Activated gamma-delta T cell treated with Interleukin-2 at 50 U/mL for 16 hours (primary cell): ENCODE measurements around the gene CTF1.
"Not testable (repeated sequence)": the region's sequence is repeated elsewhere in the genome, so short reads cannot be mapped to it uniquely, and the experiment has no call there.

Experiments
- DNase-seq: peaks from one replicate; pipeline ENCODE4 v3.0.0-alpha.2; 2020

Gene CTF1

DNA sequence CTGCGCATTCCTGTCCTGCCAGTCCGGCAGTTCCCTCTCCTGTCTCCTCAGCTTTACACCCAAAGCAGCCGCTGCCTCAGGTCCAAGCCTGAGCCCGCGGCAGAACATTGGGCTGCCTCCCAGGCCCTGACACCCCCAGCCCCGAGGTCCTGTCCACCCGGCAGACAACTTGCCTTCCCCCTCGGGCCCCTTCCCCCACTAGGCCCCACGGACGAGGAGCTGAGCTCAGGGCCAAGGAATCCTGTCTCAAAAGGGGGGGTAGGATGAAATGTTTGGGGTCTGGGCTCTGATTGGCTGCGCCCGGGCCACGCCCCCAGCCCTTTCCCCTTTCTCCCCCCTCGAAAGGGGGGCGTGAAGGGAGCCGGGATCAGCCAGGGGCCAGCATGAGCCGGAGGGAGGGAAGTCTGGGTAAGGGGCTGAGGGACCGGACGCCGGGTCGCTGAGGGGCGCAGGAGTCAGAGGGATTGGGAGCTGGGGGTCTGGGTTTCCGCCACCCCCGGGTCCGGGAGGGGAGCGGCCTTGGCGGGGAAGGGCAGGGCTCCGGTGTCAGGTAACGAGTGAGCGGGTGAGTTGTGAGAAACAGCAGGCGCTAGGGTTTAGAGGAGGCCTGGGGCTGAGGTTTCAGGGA lies at the start of gene CTF1:
CTF1 (plus strand) TSS at position 354 of the 628 bp plus-strand sequence; CDS start at position 384, 30 bp downstream.
- no peak for DNase-seq

GRCh38 chr16:30846649-30847402 lies 49.6 kb upstream of the CTF1 start:
- DNase-seq, result no peak

GRCh38 chr16:30850246-30850645 lies 46.2 kb upstream of the CTF1 start:
- DNase-seq, result no peak

DNA sequence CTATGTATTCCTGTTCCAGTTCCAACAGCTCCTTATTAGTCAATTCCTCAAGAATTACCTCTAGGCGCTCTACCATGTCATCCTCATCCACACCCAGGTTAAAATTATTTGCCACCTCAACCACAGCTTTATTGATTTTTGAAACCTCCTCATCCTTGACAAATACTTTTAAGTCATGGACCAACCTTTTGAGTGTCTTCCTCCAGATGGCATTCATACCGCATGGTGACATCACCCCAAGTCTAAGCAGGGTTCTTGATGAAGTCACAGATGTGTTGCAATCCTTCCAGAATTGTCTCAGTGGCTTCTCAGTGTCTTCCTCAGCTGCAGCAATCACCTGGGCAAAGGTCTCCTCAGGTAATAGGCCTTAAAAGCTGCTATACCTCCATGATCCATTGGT lies 42.7 kb upstream of the CTF1 start:
- DNase-seq, result no peak

DNA sequence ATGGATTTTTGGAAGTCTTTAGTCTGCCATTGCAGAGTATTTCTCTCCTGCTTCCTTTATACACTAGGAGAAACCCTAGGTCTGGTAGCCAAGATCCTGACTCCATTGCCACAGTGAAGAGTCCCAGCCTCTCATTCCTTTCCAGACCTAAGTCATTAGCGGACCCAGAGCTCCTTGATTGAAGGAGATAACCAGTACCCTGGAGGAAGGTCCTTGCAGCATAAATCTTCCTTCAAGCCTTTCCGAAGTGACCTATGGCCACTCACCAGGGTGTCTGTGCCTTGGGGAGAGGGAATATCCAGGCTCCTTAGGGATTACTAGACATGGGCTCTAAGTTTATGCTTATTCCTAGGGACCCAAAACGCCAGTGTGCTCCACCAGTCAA lies 38.3 kb upstream of the CTF1 start:
- no peak for DNase-seq

GRCh38 chr16:30858829-30859423 lies 37.5 kb upstream of the CTF1 start:
- DNase-seq, result no peak

DNA sequence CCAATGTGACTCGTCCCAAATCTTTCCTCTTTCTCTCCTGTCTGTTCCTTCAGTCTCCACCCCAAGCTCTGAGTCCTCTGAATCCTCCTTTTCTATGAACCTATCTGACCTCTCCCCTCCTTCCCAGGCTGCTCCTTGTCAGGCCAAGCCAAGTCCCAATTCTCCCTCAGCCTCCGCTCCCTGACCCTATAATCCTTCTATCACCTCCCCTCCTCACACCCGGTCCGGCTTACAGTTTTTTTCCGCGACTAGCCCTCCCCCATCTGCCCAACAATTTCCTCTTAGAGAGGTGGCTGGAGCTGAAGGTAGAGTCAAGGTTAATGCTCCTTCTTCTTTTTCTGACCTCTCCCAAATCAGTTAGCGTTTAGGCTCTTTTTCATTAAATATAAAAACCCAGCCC lies 35.7 kb upstream of the CTF1 start:
- not testable (repeated sequence) for DNase-seq

- not testable (repeated sequence) for DNase-seq
Measured at GRCh38 chr16:30863178-30863577, 33.2 kb upstream of the CTF1 start.

- no peak for DNase-seq
Measured at GRCh38 chr16:30866031-30866430, 30.4 kb upstream of the CTF1 start.

- DNase-seq, result no peak
Measured at GRCh38 chr16:30867747-30868146, 28.7 kb upstream of the CTF1 start.

DNA sequence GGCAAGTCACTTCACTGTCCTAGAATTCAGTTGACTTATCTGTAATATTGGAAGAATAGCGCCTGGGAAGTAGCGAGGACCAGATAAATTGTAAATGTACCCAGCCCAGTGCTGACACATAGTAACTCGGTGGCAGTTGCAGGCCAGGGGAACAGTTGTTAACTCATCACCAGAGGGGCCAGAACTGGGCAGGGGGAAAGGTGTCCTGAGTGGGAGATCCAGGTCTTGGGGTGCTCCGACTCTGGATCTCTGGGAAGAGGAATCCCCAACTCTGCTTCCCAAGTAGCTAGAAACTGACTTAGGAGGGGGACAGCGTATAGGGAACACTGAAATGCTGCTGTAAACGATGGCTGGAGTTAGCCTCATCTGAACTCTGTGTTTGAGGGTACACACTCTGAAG lies 25.5 kb upstream of the CTF1 start:
- DNase-seq, result no peak

DNA sequence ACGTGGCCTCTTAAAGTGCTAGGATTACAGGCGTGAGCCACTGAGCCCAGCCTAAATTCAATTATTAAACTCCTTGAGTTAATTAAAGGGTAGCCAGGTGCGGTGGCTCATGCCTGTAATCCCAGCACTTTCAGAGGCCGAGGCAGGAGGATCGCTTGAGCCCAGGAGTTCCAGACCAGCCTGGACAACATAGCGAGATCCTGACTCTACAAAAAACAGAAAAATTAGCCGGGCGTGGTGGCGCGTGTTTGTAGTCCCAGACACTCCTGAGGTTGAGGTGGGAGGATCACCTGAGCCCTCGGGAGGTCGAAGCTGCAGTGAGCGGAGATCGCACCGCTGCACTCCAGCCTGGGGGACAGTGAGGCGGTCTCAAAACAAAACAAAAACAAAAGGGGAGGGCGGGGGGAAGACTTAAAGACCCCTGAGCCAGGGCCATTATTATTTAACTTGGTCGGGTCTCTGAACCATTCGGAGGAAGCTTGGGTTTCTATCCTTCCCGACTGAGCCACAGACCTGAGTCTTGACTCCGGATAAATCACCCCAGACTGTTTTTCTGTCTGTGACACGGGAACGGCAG lies 22.1 kb upstream of the CTF1 start:
- DNase-seq, result no peak

DNA sequence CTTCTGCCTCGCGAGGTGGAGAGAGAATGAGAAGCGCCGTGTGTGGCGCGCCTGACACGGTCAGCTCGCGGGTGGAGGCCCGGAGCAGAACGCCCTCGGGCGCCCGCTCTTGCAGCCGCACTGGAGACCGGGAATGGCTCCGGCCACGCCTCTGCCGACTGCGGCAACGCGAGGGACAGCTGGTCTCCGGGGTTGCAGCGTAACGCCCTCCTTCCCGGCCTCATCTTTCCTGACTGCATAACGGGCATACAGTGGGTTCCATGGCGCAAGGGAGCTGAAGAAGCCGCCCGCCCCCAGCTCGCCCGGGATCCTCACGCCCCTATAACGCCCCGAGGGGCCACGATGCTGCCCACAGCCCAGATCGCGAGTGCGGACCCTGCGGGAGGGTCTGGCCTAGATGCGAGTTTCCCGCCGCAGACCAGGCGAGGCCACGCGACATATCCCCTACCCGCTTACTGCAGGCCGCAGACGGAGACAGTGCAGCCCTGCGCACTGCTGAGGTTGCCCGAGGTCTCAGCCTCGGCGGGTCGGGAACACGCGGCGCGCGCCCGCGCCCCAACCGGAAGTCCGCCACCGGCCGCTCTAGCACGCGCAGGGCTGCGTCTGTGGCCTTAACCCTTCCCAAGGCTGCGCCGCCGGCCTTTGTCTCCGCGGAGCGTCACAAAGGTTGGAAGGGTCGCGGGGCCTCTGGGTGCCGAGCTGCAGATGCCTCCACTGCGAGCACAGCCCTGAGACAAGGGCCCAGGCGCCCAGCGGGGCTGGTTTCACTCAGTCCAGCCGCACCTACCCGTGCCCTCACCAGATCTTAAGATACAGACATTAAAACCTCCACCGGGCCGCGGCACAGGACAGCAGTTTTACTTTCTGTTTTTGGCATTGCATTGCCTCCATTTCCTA lies 21.3 kb upstream of the CTF1 start:
- peak; percentile 89 for DNase-seq

DNA sequence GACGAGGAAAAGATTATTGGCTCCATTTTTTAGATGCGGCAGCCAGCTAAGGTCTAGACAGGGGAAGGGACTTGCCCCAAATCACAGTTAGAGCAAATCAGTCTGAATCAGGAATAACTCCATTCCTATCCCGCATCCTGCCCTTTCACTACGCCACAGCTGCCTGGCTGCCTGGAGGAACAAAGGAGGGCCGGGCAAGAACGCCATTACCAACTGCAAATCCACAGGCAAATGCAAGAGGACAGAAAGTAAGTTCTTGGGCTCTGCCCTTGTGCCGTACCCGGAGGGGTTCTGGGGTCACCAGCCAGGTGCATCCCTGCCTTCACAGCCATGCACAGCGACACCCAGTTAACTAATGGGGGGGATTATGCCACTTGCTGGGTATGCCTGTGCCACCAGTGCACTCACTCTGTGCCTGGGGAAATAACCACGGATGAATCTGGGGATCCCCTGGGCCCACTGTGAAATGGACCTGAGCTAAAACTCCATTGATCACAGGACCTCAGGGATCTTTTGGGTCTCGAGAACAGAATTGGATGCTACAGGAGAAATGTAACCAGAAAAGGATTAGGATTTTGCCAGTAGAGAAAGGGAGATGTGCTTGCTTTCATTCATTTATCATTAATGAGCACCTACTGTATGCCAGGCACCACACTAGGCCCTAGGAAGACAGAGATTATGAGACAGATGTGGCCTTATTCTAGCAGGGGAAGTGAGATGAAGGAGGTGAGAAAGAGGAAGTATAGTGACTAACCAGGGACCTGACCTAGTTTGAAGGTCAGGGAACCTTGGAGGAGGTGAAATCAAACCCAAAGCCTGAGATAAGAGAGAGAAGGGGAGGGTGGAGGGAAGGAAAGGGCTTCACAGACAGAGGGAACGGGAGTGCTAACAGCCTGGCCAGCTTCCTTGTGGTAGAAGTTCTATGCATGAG lies 20.3 kb upstream of the CTF1 start:
- DNase-seq, result peak; percentile 6

DNA sequence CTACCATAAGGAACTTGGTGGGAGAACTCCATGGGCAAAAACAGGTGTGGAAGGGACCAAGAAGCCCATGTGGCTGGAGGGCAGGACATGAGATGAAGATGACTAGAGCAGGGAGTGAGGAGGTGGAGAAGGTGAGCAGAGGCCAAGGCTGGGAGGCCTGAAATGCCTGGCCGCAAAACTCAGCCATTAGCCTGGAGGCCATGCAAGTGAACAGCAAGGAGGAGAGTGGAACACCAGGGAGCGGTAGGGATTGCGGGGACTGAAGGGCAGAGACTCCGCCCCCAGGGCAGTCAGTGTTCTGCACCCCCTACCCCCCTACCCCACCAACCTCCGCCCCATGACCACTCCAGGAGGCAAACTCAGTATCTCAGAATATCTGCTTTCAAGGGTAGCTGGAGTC lies 19.5 kb upstream of the CTF1 start:
- no peak for DNase-seq

GRCh38 chr16:30882429-30883310 lies 13.7 kb upstream of the CTF1 start:
- DNase-seq, result no peak

DNA sequence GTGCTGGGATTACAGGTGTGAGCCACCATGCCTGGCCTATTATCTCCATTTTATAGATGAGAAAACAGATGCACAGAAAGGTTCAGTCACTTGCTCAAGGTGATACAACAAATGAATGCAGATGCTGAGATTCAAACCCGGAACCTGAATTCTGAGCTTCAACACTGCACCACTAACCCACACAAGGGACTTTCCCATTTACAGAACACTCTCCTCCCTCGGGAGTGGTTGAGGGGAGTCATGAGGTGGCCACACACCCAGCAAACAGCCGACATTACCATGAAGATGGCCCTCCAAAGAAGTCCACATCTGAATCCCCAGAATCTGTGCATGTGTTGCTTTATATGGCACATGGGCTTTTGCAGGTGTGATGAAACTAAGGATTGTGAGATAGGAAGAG lies 11.7 kb upstream of the CTF1 start:
- DNase-seq, result no peak

GRCh38 chr16:30885196-30885595 lies 11.2 kb upstream of the CTF1 start:
- no peak for DNase-seq

DNA sequence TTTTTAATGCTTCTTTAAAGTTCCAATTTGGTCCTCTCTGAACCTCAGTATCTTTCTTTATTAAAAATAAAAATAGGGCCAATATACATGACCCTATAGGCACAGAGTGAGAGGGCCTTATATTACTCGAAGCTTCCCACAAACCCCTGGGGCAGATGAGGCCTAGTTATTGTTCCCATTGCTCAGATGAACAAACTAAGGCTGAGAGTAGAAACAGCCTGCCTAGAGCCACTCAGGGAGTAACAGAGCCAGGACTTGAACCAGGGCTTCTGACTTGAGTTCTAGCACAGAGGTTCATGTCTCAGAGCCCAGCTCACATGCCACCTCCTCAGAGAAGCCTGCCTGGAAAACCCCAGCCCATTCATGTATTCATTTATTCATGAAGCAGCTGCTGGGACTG lies 10.3 kb upstream of the CTF1 start:
- DNase-seq, result no peak

DNA sequence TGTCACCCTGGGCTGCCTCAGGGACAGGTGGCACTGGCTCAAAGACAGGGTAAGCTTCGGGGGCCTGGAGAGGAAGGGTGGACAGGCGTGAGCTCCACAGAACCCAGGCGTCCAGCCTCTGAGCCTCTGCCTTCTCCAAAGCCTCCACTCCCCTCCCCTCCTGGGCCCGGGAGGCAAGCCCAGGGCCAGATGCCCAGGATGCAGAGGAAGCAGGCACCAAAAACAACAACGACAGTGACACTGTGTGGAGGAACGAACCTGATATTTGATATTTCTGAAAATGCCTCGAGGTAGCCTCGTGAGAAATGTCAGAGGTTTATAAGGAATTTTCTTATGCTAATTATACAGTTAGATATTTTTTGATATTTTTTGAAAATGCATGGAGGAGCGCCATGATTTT lies 8.5 kb upstream of the CTF1 start:
- DNase-seq, result no peak
